HUDEP-2 (cell line): Measurements from ENCODE around the gene NUDT13.

ENCODE experiments used
- DNase-seq, 76 experiments: peaks; one replicate each; lab custom pipeline; 2025; ENCODE audit not compliant: unreplicated experiment in 76 of 76; lab: John Stamatoyannopoulos, UW

The NUDT13 gene

DNA sequence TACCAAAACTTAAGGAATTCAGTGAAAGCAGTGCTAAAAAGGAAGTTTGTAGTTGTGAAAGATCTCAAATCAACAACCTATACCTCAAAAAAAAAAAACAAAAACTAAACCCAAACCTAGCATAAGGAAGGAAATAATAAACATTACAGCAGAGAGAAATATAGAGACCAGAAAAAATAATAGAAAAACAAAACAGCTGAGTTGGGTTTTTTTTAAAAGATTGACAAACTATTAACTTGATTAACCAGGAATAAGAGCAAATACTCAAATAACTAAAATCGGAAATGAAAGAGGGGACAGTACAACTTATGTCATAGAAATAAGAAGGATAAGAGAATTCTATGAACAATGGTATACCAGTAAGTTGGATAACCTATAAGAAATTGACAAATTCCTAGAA is 50.8 kb downstream of the NUDT13 start:
- no peak for DNase-seq

GRCh38 chr10:73161662-73162061 is 51.4 kb downstream of the NUDT13 start:
- no peak for DNase-seq

GRCh38 chr10:73163096-73163495 is 52.8 kb downstream of the NUDT13 start:
- DNase-seq, result no peak

- DNase-seq, result no peak
Observed at GRCh38 chr10:73166972-73167371, 56.7 kb downstream of the NUDT13 start.

- peak in 4 of 76 experiments; percentile 2 to 29 (median 12) for DNase-seq
Observed at GRCh38 chr10:73167458-73167782, 57.2 kb downstream of the NUDT13 start.

GRCh38 chr10:73167783-73168464 is 57.7 kb downstream of the NUDT13 start, which contains the start of the genes ECD and FAM149B1:
TSS of gene ECD (minus strand) at chr10:73168008. CDS start at chr10:73163937, 4,071 bp downstream.
TSS of gene FAM149B1 (plus strand) at chr10:73168119. CDS start at chr10:73168340, 221 bp downstream.
- peak in 75 of 76 experiments; percentile 20 to 90 (median 78) for DNase-seq

- DNase-seq, result peak in 1 of 76 experiments; percentile 30
Observed at GRCh38 chr10:73168465-73168803, 58.2 kb downstream of the NUDT13 start.

GRCh38 chr10:73169320-73169719 is 59.1 kb downstream of the NUDT13 start:
- no peak for DNase-seq

DNA sequence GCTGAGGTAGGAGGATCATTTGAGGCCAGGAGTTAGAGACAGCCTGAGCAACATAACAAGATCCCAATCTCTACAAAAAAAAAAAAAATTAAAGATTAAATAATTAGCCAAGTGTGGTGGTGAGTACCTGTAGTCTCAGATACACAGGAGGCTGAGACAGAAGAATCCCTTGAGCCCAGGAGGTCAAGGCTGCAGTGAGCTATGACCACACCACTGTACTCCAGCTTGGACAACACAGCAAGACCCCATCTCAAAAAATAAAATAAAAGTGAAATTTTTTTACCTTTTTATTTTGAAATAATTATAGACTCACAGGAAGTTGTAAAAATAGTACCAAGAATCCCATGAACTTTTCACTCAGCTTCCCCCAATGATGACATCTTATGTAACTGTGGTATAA is 62.6 kb downstream of the NUDT13 start:
- no peak for DNase-seq

GRCh38 chr10:73174148-73174925 is 64.1 kb downstream of the NUDT13 start:
- DNase-seq, result no peak
